Measurements from ENCODE around the gene CUL9.

DNA sequence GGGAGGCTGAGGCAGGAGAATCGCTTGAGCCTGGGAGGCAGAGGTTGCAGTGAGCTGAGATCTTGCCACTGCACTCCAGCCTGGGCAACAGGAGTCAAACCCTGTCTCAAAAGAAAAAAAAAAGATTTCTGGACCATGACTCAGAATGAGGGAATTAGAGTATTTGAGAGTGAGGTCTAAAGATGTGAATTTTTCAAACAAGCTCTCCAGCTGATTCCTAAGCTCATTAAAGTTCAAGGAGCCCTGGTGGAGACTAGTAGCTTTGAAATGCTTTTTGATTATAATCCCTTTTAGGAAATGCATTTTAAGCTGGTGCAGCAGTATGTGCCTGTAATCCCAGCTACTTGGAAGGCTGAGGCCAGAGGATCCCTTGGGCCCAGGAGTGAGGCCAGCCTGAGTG lies 32.7 kb upstream of the CUL9 start:
- TF ChIP-seq, protein P1, sequence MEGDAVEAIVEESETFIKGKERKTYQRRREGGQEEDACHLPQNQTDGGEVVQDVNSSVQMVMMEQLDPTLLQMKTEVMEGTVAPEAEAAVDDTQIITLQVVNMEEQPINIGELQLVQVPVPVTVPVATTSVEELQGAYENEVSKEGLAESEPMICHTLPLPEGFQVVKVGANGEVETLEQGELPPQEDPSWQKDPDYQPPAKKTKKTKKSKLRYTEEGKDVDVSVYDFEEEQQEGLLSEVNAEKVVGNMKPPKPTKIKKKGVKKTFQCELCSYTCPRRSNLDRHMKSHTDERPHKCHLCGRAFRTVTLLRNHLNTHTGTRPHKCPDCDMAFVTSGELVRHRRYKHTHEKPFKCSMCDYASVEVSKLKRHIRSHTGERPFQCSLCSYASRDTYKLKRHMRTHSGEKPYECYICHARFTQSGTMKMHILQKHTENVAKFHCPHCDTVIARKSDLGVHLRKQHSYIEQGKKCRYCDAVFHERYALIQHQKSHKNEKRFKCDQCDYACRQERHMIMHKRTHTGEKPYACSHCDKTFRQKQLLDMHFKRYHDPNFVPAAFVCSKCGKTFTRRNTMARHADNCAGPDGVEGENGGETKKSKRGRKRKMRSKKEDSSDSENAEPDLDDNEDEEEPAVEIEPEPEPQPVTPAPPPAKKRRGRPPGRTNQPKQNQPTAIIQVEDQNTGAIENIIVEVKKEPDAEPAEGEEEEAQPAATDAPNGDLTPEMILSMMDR (IDR thresholded peaks at IDR 0.05): no peak
- TF ChIP-seq EP300 (IDR thresholded peaks at IDR 0.05): no peak
- no peak for TF ChIP-seq POLR2A (IDR thresholded peaks at IDR 0.05; ENCODE audit: low read depth)
